ENCODE measurements around the gene RGPD8. TPM values are rescaled to one million over a fixed set of nuclear protein-coding genes. Genes with fewer than 3 reads are reported as not detected.
A peak's percentile ranks its signal among the peaks of the same experiment; 100 is the strongest.

RGPD8 gene
- total RNA-seq, 6 experiments from 2014 or later = 4.1 to 6.6 (median 5.5) TPM

DNA sequence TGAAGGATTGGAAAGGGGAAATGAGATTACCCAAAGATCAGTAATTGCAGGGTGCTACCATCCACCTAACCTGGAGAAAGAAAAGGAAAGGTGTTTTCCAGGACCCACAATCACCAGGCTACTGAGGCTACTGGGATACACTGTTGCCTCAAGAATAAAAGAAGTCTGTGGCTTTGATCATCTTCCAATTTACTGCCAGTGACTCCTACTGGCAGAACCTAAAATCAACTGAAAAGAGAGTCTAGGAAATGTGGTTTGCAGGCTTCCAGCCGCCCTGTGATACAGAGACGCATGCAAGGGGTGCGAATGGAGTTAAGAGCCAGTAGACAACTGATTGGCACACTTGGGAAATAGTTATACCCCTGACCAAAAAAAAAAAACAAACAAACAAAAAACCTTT, 31.9 kb upstream of the RGPD8 start:
- Mint-ChIP-seq H3K4me3 (no peak overlapping the region), H3K9me3 (no peaks in the 10 kb centered on the region; the same call in 1 of the 2 replicates), H3K27me3 (ENCODE audit: insufficient read depth) (peaks cover 14% of the 10 kb centered on the region), H3K36me3 (ENCODE audit: low read depth) (0 out of 2 replicates have a peak, but pooled peaks cover 4% of the 10 kb centered on the region), H3K4me1 (ENCODE audit: low read depth) (no peaks in the 10 kb centered on the region), H3K27ac (no peak overlapping the region)
- no peak for DNase-seq
- TF ChIP-seq, protein P1, sequence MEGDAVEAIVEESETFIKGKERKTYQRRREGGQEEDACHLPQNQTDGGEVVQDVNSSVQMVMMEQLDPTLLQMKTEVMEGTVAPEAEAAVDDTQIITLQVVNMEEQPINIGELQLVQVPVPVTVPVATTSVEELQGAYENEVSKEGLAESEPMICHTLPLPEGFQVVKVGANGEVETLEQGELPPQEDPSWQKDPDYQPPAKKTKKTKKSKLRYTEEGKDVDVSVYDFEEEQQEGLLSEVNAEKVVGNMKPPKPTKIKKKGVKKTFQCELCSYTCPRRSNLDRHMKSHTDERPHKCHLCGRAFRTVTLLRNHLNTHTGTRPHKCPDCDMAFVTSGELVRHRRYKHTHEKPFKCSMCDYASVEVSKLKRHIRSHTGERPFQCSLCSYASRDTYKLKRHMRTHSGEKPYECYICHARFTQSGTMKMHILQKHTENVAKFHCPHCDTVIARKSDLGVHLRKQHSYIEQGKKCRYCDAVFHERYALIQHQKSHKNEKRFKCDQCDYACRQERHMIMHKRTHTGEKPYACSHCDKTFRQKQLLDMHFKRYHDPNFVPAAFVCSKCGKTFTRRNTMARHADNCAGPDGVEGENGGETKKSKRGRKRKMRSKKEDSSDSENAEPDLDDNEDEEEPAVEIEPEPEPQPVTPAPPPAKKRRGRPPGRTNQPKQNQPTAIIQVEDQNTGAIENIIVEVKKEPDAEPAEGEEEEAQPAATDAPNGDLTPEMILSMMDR (IDR thresholded peaks at IDR 0.05) = peak; percentile 48

DNA sequence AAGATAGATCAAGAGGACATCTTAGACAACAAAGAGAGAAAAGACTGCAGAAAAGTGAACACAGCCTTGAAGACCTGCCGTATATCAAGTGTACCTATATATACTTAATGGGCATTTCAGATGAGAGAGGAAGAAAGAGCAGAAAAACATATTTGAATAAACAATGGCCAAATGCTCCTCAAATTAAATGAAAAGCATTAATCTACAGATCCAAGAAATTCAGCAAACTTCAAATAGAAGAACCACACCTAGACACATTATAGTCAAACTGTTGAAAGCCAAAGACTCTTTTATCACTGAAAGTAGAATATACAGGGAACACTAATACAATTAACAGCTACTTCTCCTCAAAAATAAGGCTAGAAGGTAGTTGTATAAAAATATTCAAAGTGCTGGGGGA, 29.8 kb upstream of the RGPD8 start:
- no peak for DNase-seq
- TF ChIP-seq, protein P1 (IDR thresholded peaks at IDR 0.05) = no peak
- Mint-ChIP-seq H3K4me1 (ENCODE audit: low read depth) (no peaks in the 10 kb centered on the region), H3K36me3 (ENCODE audit: low read depth) (no peaks in the 10 kb centered on the region), H3K27me3 (ENCODE audit: insufficient read depth) (peaks cover 17% of the 10 kb centered on the region), H3K4me3 (no peak overlapping the region), H3K9me3 (no peaks in the 10 kb centered on the region), H3K27ac (no peak overlapping the region)

DNA sequence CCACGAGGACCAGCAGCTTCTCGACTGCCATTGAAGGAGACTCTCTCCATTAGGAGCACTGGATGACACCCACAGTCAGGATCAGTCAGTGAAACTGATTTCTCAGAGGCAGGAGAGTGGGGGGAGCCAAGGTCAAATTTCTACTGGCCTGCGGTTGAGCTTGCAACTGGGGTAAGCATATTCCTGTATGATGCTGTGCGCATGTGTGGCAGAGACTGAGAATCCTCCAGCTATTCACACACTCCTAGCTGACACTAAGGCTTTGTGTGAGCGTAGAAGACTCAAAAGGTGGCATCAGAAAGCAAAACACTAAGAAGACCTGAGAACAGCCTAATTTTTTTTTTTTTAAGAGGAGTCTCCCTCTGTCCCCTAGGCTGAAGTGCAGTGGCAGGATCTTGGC, 28.7 kb upstream of the RGPD8 start:
- TF ChIP-seq, protein P1 (IDR thresholded peaks at IDR 0.05) = no peak
- Mint-ChIP-seq H3K4me1 (ENCODE audit: low read depth) (no peaks in the 10 kb centered on the region), H3K36me3 (ENCODE audit: low read depth) (no peaks in the 10 kb centered on the region), H3K27ac (no peak overlapping the region), H3K4me3 (no peak overlapping the region), H3K27me3 (ENCODE audit: insufficient read depth) (peaks cover 15% of the 10 kb centered on the region), H3K9me3 (no peaks in the 10 kb centered on the region)
- DNase-seq = no peak

DNA sequence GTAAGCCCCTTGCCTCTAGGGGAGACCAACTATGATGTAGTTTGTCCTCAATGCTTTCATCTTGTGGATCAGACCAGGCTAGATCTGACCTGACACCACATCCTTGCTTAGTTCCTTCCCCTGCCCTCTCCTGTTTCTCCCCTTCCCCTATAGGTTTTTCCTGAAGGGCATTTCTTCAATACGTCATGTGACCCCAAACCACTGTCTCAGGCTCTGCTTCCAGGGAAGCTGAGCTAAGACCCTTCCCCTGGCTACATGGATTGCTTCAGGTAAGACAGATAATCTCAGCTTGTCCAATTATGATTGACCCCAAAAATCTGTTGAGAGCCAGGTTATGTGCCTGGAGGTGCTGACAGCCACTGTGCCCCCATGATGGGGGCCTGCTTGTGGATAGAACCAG, 25.9 kb upstream of the RGPD8 start:
- no peak overlapping the region for H3K27ac Mint-ChIP-seq
- no peak for DNase-seq
- peaks cover 28% of the 10 kb centered on the region for H3K27me3 Mint-ChIP-seq (ENCODE audit: insufficient read depth)
- no peaks in the 10 kb centered on the region for H3K36me3 Mint-ChIP-seq (ENCODE audit: low read depth)
- no peaks in the 10 kb centered on the region for H3K4me1 Mint-ChIP-seq (ENCODE audit: low read depth)
- no peaks in the 10 kb centered on the region for H3K9me3 Mint-ChIP-seq
- TF ChIP-seq, protein P1 (IDR thresholded peaks at IDR 0.05) = no peak
- no peak overlapping the region for H3K4me3 Mint-ChIP-seq

DNA sequence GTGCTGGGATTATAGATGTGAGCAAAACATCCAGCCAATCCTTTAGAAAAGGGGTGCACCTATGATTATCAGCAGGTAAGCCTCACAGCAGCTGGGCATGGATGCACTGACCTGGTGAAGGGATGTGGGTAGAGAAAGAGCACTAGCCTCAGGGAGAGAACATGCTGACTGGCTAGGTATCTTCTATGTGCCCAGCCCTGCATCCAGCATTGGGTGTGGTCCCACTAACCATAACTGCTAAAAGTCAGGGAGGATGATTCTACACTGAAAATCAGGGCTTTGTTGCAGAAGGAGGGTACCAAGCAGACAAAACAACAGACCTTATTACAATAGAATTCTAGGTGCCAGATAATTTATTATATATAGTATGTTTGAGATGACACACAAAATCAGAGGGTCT, 21.1 kb upstream of the RGPD8 start:
- Mint-ChIP-seq H3K4me1 (ENCODE audit: low read depth) (no peaks in the 10 kb centered on the region), H3K9me3 (peaks cover 12% of the 10 kb centered on the region), H3K4me3 (no peak overlapping the region), H3K27ac (no peak overlapping the region), H3K27me3 (ENCODE audit: insufficient read depth) (peaks cover 29% of the 10 kb centered on the region), H3K36me3 (ENCODE audit: low read depth) (peaks cover 6% of the 10 kb centered on the region)
- TF ChIP-seq, protein P1 (IDR thresholded peaks at IDR 0.05) = no peak
- no peak for DNase-seq

DNA sequence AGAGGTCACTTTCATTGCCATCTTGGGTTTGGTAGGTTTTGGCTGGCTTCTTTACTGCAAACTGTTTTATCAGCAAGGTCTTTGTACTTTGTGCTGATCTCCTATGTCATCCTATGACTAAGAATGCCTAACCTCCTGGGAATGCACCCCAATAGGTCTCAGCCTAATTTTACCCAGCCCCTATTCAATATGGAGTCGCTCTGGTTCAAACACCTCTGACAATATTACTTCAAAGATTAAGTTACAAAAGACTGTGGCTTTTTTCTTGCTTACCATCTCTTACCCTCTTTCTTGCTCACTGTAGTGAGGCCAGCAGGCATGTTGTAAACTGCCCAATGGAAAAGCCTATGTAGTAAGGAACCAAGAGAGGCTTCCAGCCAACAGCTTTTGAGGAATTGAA, 17.9 kb upstream of the RGPD8 start:
- TF ChIP-seq, protein P1 (IDR thresholded peaks at IDR 0.05) = no peak
- Mint-ChIP-seq H3K36me3 (ENCODE audit: low read depth) (peaks cover 6% of the 10 kb centered on the region), H3K9me3 (peaks cover 12% of the 10 kb centered on the region), H3K4me3 (no peak overlapping the region), H3K4me1 (ENCODE audit: low read depth) (no peaks in the 10 kb centered on the region), H3K27me3 (ENCODE audit: insufficient read depth) (peaks cover 14% of the 10 kb centered on the region), H3K27ac (no peak overlapping the region)
- DNase-seq = no peak

Data from HFFc6 (cell line).